WTC11 (cell line): ENCODE results near the gene EIF4E. TPM values are rescaled to one million over a fixed set of nuclear protein-coding genes. Genes with fewer than 3 reads are reported as not detected.

Experiments used
- ATAC-seq: fragments of 200-7000 bp; cut with Tn5 transposase; 2 replicates; pipeline ENCODE4 v1.10.0; 2021; ENCODE audit warnings: mild to moderate bottlenecking, moderate library complexity
- CTCF ChIA-PET: fragments of 300-600 bp; sonication (Branson Sonifier 250); formaldehyde crosslinking; loops from one replicate; lab custom pipeline; 2021; ENCODE audit warnings: antibody characterized with exemption; lab: Charles Lee
- POLR2A ChIA-PET: fragments of 350-600 bp; sonication (Branson Sonifier 250); formaldehyde crosslinking; loops from one replicate; lab custom pipeline; 2021; ENCODE audit warnings: antibody characterized with exemption; lab: Charles Lee
- DNase-seq: peaks from one replicate; pipeline ENCODE4 v3.0.0; 2021; ENCODE audit warnings: low spot score
- H3K27ac Mint-ChIP-seq: 2 replicates; pipeline ENCODE4 v1.8.0; 2021; ENCODE audit warnings: mixed read lengths
- H3K27me3 Mint-ChIP-seq: 2 replicates; pipeline ENCODE4 v1.8.0; 2021; ENCODE audit warnings: low read depth, mild to moderate bottlenecking, moderate library complexity, mixed read lengths
- H3K36me3 Mint-ChIP-seq: 2 replicates; pipeline ENCODE4 v1.8.0; 2021; ENCODE audit warnings: mixed read lengths
- H3K4me1 Mint-ChIP-seq: 2 replicates; pipeline ENCODE4 v1.8.0; 2022; ENCODE audit warnings: mixed read lengths
- H3K4me3 Mint-ChIP-seq: 2 replicates; pipeline ENCODE4 v1.8.0; 2021; ENCODE audit warnings: mild to moderate bottlenecking, moderate library complexity, mixed read lengths
- H3K9me3 Mint-ChIP-seq: 2 replicates; pipeline ENCODE4 v1.8.0; 2021; ENCODE audit warnings: mixed read lengths
- FOXK1 ChIP-seq: sonication (generic); formaldehyde crosslinking; IDR thresholded peaks from 2 replicates; pipeline ENCODE4 v1.8.0; 2022; ENCODE audit warnings: mild to moderate bottlenecking, moderate library complexity, missing genetic modification reagents
- GTF2I ChIP-seq: fragments of 250-450 bp; sonication (Bioruptor Pico); conservative IDR thresholded peaks from 2 replicates; pipeline ENCODE4 v1.4.0; 2021; ENCODE audit warnings: mild to moderate bottlenecking
- JUN ChIP-seq: sonication (generic); formaldehyde crosslinking; IDR thresholded peaks from 2 replicates; pipeline ENCODE4 v1.8.0; 2023; ENCODE audit warnings: mild to moderate bottlenecking, missing genetic modification reagents
- MXD4 ChIP-seq: fragments of 250-450 bp; sonication (Bioruptor Pico); IDR thresholded peaks from 2 replicates; pipeline ENCODE4 v1.8.0; 2021; ENCODE audit warnings: mild to moderate bottlenecking, moderate library complexity, borderline replicate concordance
- NR1H2 ChIP-seq: sonication (generic); formaldehyde crosslinking; IDR thresholded peaks from 2 replicates; pipeline ENCODE4 v1.9.0; 2021; ENCODE audit warnings: mild to moderate bottlenecking, moderate library complexity, missing genetic modification reagents
- NR3C1 ChIP-seq: sonication (generic); formaldehyde crosslinking; conservative IDR thresholded peaks from 2 replicates; pipeline ENCODE4 v1.8.1; 2023; ENCODE audit warnings: low read depth, mild to moderate bottlenecking, missing genetic modification reagents
- TP53 ChIP-seq: sonication (generic); formaldehyde crosslinking; IDR thresholded peaks from 2 replicates; pipeline ENCODE4 v1.8.1; 2023; ENCODE audit warnings: mild to moderate bottlenecking, missing genetic modification reagents
- ZNF416 ChIP-seq: fragments of 250-450 bp; sonication (Bioruptor Pico); IDR thresholded peaks from 2 replicates; pipeline ENCODE4 v1.9.0; 2021; ENCODE audit warnings: mild to moderate bottlenecking, inconsistent platforms
- total RNA-seq: library from RNA; stranded (reverse); gene quantifications from 3 replicates; pipeline ENCODE4 v1.2.3, GENCODE V29; 2021
- TF ChIP-seq, protein P1 (sequence below): sonication (generic); formaldehyde crosslinking; IDR thresholded peaks from 2 replicates; pipeline ENCODE4 v1.8.0; 2022; ENCODE audit warnings: mild to moderate bottlenecking, missing genetic modification reagents
- TF ChIP-seq, protein P2 (sequence below): sonication (generic); formaldehyde crosslinking; IDR thresholded peaks from 2 replicates; pipeline ENCODE4 v1.8.0; 2022; ENCODE audit warnings: mild to moderate bottlenecking, missing genetic modification reagents
- TF ChIP-seq, protein P3 (sequence below): sonication (generic); formaldehyde crosslinking; IDR thresholded peaks from 2 replicates; pipeline ENCODE4 v1.8.0; 2022; ENCODE audit warnings: mild to moderate bottlenecking, missing genetic modification reagents
- TF ChIP-seq, protein P4 (sequence below): sonication (generic); formaldehyde crosslinking; conservative IDR thresholded peaks from 2 replicates; pipeline ENCODE4 v1.8.1; 2023; ENCODE audit warnings: mild to moderate bottlenecking, low read depth, missing genetic modification reagents, moderate library complexity

EIF4E gene
- total RNA-seq, 1 experiment from 2014 or later, result 174 TPM

DNA sequence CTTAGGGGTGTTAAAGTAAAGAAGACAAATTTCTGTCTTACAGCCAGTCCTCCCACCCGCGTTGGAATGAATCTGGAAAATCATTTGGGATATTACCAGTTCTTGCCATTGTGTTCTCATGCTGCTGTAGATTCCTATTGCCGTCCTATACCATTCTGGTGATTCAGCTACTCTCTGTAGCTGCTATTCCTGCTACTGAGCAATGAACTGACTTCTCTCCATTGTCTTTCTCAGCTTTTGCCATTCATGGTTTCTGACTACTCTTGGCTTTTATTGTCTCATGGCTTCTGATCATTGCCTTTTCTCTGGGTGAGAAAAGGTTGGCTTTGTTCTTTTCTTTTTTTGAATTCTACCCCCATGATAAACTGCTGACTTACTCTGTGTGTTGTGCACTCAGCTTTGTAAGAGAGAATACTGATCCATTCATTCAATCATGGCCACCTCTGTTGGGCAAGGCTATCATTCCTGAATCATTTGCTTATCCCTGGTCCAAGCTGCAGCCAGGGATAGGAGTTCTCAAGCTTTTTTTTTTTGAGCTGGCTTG is 38.9 kb upstream of the EIF4E start:
- ATAC-seq (no peak), DNase-seq (no peak)
- no peak for TF ChIP-seq JUN (CRISPR knock-in tag)
- Mint-ChIP-seq H3K4me1 (peaks cover 16% of the 10 kb centered on the region), H3K36me3 (no peaks in the 10 kb centered on the region), H3K9me3 (peaks cover 3% of the 10 kb centered on the region; the same call in 1 of the 2 replicates), H3K27me3 (no peaks in the 10 kb centered on the region; the same call in 1 of the 2 replicates), H3K27ac (no peak overlapping the region), H3K4me3 (no peak overlapping the region)
- ChIA-PET POLR2A (interaction anchor here (1.0 kb wide), 1 partner anchor 39 kb away, joined by 3 read pairs; no protein-coding TSS in a partner anchor), CTCF (interaction anchor here (0.7 kb wide), 1 partner anchor 28 kb away, joined by 3 read pairs; no protein-coding TSS in a partner anchor)

DNA sequence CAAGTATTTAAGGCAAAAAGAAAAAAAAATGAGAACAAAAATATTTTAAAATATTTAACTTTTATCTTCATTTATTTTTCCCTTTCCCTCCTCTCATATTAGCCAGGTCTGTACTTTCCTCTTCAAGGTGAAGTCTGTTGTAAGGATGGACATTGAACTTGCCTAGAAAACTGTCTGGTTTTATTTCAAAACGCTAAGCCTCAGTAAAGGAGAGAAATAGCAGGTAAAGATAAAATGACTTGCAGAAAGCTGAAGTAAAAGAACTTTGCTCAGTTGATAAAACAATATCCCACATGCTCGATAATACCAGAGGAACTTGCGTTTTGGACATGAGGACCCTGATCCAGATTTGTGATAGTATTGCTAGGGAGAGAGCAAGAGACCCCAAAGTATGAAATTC is 38.0 kb upstream of the EIF4E start:
- H3K4me1 Mint-ChIP-seq, result peaks cover 16% of the 10 kb centered on the region
- POLR2A ChIA-PET, result no interaction called here
- DNase-seq (no peak), ATAC-seq (no peak)
- no peak overlapping the region for H3K27ac Mint-ChIP-seq
- H3K36me3 Mint-ChIP-seq, result no peaks in the 10 kb centered on the region
- peaks cover 3% of the 10 kb centered on the region; the same call in 1 of the 2 replicates for H3K9me3 Mint-ChIP-seq
- TF ChIP-seq ZNF416, result no peak
- TF ChIP-seq, protein P1, sequence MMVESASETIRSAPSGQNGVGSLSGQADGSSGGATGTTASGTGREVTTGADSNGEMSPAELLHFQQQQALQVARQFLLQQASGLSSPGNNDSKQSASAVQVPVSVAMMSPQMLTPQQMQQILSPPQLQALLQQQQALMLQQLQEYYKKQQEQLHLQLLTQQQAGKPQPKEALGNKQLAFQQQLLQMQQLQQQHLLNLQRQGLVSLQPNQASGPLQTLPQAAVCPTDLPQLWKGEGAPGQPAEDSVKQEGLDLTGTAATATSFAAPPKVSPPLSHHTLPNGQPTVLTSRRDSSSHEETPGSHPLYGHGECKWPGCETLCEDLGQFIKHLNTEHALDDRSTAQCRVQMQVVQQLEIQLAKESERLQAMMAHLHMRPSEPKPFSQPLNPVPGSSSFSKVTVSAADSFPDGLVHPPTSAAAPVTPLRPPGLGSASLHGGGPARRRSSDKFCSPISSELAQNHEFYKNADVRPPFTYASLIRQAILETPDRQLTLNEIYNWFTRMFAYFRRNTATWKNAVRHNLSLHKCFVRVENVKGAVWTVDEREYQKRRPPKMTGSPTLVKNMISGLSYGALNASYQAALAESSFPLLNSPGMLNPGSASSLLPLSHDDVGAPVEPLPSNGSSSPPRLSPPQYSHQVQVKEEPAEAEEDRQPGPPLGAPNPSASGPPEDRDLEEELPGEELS, result no peak
- TF ChIP-seq NR1H2, result no peak
- TF ChIP-seq GTF2I (CRISPR knock-in tag), result no peak
- TF ChIP-seq, all 79 proteins: peak for 0
- H3K27me3 Mint-ChIP-seq, result no peaks in the 10 kb centered on the region; the same call in 1 of the 2 replicates
- no peak overlapping the region for H3K4me3 Mint-ChIP-seq
- CTCF ChIA-PET, result interaction anchor here (0.9 kb wide), 1 partner anchor 89 kb away, joined by 3 read pairs; no protein-coding TSS in a partner anchor

DNA sequence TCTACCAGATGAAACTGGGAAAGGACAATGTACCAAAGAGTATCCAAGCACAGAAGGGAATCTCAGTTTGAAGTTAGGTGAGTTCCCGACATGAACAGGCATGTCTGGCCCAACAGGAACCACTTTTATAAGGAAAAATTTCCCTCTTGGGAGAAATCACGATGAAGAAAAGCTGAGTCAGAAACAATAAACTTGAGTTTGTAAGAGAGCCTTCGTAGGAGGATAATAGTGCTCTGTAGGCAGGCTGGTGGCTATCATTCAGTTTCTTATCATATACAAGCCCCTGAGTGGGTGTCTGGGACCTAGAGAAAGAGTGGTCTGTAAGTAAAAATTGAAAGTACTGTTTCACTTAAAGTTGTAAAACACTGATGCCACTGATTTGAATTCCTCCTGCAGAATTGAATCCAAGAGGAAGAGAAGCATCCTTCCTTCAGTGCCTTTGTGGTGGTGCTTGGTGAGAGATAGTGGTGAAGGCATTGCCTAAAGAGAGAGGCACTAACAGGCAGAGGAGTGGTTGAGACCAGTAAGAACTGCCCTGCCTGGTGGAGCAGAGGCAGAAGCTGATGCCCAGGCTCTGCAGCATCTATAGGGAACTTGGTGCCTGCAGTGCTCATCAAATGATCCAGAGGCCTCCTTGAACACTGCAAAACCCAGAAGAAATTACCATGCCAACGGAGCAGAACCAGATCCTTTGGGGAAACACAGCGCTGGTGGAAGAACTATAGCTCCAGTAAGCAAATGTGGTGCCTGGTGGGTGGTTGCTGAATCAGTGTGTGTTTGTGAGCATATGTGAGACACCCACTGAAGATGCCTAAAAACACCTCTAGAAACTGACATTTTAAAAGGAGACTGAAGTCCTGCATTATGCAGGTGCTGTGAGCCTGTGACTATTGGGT is 34.9 kb upstream of the EIF4E start:
- H3K27ac Mint-ChIP-seq, result no peak overlapping the region
- peaks cover 3% of the 10 kb centered on the region; the same call in 1 of the 2 replicates for H3K9me3 Mint-ChIP-seq
- ChIA-PET POLR2A (no interaction called here), CTCF (interaction anchor here (0.6 kb wide), 1 partner anchor 17 kb away, joined by 3 read pairs; no protein-coding TSS in a partner anchor)
- TF ChIP-seq, protein P2, sequence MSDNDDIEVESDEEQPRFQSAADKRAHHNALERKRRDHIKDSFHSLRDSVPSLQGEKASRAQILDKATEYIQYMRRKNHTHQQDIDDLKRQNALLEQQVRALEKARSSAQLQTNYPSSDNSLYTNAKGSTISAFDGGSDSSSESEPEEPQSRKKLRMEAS (CRISPR knock-in tag), result no peak
- TF ChIP-seq, protein P3, sequence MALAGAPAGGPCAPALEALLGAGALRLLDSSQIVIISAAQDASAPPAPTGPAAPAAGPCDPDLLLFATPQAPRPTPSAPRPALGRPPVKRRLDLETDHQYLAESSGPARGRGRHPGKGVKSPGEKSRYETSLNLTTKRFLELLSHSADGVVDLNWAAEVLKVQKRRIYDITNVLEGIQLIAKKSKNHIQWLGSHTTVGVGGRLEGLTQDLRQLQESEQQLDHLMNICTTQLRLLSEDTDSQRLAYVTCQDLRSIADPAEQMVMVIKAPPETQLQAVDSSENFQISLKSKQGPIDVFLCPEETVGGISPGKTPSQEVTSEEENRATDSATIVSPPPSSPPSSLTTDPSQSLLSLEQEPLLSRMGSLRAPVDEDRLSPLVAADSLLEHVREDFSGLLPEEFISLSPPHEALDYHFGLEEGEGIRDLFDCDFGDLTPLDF, result no peak
- TF ChIP-seq, protein P4, sequence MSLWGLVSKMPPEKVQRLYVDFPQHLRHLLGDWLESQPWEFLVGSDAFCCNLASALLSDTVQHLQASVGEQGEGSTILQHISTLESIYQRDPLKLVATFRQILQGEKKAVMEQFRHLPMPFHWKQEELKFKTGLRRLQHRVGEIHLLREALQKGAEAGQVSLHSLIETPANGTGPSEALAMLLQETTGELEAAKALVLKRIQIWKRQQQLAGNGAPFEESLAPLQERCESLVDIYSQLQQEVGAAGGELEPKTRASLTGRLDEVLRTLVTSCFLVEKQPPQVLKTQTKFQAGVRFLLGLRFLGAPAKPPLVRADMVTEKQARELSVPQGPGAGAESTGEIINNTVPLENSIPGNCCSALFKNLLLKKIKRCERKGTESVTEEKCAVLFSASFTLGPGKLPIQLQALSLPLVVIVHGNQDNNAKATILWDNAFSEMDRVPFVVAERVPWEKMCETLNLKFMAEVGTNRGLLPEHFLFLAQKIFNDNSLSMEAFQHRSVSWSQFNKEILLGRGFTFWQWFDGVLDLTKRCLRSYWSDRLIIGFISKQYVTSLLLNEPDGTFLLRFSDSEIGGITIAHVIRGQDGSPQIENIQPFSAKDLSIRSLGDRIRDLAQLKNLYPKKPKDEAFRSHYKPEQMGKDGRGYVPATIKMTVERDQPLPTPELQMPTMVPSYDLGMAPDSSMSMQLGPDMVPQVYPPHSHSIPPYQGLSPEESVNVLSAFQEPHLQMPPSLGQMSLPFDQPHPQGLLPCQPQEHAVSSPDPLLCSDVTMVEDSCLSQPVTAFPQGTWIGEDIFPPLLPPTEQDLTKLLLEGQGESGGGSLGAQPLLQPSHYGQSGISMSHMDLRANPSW (CRISPR knock-in tag), result no peak
- TF ChIP-seq TP53 (no peak), FOXK1 (no peak), MXD4 (no peak), NR3C1 (CRISPR knock-in tag) (no peak)
- TF ChIP-seq, protein P1, result no peak
- DNase-seq (no peak), ATAC-seq (peak; percentile 38; the same call in 1 of the 2 replicates)
- H3K4me1 Mint-ChIP-seq, result peaks cover 4% of the 10 kb centered on the region
- H3K27me3 Mint-ChIP-seq, result no peaks in the 10 kb centered on the region; the same call in 1 of the 2 replicates
- no peak overlapping the region for H3K4me3 Mint-ChIP-seq
- H3K36me3 Mint-ChIP-seq, result no peaks in the 10 kb centered on the region
